Stimulated activated CD4-positive, alpha-beta T cell treated with anti-CD3 and anti-CD28 coated beads, TNF-alpha, amount 100 ng/mL, for 1 hour (primary cell): ENCODE data around the gene CCDC12.

Experiments used
- DNase-seq, 3 donors: peaks; one replicate each; pipeline ENCODE4 v3.0.0-alpha.2; 2020; ENCODE audit warnings: low read depth in 3 of 3, low spot score in 1 of 3

CCDC12 gene

DNA sequence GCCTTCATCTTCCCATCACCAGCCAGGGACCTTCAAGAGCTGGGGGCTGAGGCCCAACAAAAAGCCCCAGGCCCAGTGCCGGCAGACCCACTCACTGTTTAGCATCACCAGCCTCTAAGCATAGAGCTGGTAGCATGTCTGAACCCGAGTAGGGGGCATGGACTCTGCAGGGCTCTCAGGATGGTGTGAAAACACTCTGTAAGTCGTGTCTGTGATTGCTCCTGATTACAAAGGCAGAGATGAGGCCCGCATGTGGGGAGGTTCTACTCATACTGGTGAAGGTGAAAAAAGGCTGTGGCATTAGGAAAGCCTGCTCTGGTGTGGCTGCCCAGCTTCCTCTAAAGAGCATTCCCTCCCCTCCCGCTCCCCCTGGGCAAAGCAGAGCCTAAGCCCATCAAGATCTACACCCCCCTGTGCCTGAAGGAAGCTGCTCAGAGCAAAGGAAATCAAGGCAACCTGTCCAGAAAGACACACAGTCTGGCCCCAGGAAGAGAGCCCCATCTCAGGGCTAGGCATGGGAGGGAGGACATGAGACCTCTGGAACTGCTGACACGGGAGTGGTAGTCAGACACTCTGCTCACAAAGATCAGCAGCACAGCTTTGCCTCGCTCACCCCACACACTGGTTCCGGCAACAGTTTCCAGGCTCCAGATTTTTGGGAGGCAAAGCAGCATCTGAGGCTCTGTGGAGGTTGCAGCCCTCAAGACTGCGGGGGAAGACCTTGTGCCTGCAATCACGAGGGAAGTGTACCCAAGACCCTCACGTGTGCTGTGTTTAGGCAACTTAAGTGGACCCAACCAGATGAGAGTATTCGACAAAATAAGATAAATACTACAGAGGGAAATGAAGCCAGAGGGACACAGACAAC is 36.7 kb downstream of the CCDC12 start:
- DNase-seq, result no peak

- no peak for DNase-seq
Measured at GRCh38 chr3:46938118-46938517, 38.4 kb downstream of the CCDC12 start.

GRCh38 chr3:46936733-46937250 is 39.8 kb downstream of the CCDC12 start:
- no peak for DNase-seq

DNA sequence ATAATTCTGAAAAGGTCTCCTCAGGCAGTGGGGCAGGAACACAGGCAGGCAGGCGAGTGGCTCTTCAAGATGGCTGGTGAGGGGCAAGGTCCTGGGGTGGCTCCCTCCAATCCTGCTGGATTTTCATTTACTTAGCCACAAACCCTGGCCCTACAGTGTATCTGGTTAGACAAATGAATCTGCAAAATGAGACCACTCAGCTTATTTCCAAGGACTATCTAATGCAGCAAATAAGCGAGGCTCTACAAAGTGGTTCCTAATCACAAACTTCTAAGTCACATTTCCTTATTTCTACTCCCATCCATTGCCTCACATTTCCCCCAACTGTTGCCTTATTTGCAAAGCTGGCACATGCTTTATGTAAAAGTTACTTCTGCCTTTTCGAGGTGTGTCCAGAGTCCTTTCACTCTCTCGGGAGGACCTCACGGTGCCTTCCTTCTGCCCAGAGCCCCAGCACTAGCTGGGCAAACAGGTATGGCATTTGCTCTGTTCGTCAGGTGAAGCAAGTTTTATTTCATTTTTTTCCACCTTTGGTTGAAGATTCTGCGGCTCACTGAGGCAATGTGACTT is 40.5 kb downstream of the CCDC12 start:
- no peak for DNase-seq

DNA sequence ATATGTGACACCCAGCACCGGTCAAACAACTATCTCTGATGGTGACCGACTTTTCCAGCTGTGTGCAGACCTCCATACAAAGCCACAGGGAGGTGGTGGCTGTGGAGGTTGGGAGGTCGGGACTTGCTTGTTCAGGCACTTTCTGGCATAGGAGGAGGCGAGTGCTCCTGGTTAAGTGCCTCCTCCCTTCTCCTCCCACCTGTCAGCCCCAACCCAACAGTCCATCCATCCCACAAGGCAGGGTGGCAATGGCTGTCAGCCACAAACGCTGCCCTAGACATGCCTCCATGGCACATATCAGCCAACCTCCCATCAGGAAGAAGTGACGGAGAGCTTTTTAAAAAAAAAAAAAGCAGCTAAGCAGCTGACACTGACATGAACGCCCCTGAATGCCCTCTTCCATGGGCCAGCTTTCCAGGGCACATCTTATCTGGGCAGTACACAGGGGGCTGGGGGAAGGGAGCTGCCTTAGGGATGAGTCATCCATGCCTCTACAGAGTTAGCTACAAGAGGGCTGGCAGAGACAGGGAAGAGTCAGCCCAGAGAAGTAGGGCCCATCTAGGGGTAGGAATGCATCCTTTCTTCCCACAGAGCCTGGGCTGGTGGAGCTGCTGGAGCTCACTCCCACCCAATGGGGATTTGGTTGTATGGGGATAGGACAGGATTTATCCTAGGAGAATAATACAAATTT is 41.2 kb downstream of the CCDC12 start:
- no peak for DNase-seq

- no peak for DNase-seq
Measured at GRCh38 chr3:46934498-46935167, 41.9 kb downstream of the CCDC12 start.

GRCh38 chr3:46934072-46934471 is 42.5 kb downstream of the CCDC12 start:
- DNase-seq, result no peak

DNA sequence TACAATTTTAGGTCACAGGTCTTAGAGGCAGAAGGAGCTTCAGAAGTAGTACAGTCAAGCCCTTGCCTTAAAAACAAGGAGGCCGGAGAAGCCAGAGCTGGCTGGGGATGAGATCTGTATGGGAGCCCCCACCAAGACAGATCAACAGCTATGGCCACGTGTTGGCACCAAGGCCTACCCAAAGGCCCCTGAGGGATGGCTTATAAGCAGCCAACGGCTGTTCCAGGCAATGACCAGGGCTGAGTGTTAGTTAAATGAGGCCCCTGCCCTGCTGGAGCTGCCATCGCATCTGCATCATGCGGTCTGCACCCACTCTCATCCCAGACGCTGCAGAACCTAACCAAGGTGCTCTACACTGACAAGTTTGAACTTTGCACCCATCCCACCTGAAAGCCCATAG is 43.3 kb downstream of the CCDC12 start:
- no peak for DNase-seq

DNA sequence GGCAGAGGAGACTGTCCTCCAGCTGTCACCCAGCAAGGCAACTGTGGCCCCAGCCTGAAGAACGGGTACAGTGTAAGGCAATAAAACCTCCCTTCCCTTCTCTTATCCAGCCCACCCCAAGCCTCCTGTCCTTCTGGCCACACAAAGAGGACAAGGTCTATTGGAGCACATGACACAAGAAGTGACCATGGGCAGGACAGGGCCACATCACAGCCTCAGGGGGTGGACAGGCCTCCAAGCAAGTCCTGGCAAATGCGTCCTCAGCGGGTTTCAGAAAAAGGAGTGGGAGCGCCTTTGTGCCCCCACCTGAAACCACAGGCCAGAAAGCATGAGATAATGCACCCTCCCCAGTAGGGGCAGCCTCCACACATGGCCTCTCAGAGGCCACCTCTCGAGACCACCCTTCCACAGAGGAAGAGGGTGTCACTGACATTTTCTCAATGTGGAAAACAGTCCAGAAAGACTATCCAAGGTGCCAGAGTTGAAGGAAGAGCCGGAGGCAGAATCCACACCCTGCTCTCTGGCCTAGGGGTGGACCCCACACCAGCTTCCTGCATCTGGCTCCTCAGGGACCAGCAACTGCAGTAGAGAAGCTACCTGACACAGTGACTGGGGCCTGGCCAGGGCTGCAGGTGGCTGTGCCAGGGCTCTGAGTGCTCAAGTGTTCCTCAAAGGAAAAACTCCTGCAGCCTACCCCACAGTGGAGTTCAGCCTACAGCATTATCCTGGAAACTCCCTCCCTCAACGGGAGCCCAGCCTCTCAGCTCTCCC is 43.9 kb downstream of the CCDC12 start:
- no peak for DNase-seq

- DNase-seq, result no peak
Measured at GRCh38 chr3:46931631-46932331, 44.8 kb downstream of the CCDC12 start.

DNA sequence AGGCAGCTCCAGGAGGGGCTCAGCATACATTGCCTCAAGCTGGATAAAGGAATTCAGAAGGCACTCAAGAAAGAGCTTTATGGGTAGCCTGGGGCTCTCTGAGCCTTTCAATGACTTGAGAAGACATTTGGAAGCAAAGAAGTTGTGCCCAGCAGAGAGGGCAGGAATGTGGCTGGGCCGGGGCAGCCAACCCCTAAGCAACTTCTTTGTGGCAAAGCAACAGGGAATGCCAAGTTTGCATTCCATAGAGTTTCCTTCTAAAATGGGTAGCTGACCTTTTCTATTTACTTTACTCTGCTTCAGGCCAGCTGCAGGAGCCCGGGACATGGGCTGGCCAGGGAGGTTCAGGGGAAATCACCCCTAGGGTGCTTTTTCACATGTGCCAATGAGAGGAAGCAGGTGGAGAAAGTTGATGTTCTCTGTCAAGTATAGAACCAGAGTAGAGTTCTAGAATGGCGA is 45.6 kb downstream of the CCDC12 start:
- DNase-seq, result no peak

DNA sequence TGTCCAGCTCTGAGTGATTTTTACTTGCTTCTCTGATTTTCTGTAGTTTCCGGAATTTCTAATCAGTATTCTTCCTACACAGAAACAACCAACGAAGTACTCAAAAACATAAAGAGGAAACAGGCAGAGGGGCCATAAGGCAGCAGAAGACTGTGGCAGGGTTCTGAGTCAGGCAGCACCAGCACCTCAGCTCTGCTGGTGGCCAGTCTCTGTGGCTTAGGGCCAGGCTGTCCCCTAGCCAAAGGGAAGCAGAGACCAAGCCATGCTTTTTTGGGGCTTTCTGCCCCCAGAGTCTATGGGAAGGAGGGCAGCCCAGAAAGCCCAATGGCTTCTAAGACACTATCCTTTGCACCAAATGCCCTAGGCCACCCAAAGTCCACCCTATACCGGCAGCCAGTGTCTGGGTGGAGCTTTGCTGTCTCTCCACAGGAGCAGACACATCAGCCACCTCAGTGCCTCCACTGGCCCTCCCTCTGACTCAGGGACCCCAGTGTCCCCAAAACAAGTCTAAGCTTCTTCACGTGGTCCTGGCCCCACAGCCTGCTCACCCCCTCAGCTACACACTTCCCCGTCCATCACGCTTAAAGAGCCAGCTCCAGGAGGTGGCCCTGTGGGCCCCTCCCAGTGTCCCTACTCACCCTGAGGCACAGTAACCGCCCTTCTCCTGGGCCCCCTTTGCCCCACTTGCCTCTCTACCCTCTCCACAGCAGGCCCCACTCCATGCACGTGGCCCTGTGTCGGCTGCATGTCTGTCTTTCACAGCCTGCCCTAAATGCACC is 46.2 kb downstream of the CCDC12 start:
- no peak for DNase-seq

- DNase-seq, result no peak
Measured at GRCh38 chr3:46929324-46929723, 47.2 kb downstream of the CCDC12 start.

DNA sequence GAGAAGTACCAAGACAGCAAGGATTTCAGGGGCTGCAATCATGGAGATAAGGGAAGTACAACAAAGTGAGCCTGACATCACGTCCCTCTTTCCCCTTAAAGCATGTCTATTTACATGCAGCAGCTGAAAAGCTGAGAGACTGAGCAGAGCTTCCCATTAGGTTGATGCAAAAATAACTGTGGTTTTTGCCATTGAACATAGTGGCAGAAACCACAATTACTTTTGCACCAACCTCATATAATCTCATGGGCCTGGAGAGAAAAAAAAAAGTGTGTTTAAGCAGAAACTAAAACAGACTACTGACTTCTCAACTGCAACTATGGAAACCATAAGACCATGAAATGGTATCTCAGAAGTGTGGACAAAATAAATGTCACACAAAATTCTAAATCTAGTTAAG is 48.3 kb downstream of the CCDC12 start:
- DNase-seq, result no peak

DNA sequence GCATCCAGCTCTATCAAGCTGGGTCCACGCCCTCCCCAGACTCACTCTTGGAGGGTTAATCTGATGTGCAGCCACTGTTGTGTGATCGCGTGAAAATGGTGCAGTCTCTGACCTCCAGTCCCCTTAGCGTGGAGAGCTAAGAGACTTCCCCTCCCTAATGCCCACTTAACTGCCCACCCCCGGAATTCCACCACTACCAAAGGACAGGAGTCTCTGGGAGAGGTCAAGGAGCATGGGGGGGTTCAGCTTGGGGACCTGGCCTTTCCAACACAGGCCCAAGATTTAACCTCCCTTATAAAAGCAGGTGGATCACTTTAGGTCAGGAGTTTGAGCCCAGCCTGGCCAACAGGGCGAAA is 48.8 kb downstream of the CCDC12 start:
- DNase-seq, result no peak

- no peak for DNase-seq
Measured at GRCh38 chr3:46926871-46927717, 49.5 kb downstream of the CCDC12 start.

GRCh38 chr3:46926447-46926846 is 50.1 kb downstream of the CCDC12 start:
- no peak for DNase-seq

DNA sequence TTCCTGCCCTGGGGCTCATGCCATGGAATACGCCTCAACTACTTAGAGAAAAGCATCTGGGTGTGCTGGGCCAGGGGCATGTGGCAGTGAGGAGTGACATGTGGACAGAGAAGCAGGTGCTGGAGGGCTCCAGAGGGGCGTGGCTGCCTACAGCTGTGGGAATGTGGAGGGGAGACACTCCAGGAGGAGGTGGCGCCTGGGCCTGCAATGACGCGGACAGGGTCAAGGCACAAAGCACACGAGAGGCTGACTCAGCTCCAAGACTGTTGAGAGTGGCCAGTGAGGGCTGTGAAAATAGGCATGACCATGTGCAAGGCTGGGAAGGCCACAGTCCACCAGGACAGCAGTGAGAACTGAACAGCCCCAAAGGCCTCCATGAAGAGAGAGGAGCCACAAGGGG is 50.5 kb downstream of the CCDC12 start:
- no peak for DNase-seq

DNA sequence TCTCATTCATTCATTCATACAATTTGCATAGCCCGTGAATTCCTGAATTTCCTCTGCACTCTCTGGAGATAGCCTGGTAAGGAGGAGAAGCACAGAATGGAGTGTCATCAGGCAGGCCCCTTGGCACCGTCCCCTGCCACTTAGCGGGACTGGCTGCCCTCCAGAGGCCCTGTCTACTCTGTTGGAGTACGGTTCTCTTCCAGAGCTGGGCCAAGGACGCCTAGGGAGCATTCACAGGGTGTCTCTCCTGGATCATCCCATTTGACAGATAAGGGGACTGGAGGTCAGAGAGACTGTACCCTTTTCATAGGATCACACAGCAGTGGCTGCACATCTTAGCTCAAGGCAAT is 51.0 kb downstream of the CCDC12 start:
- DNase-seq, result no peak
